GM21825 (cell line): Measurements from ENCODE around the gene RLF.
"Not testable (repeated sequence)": the region's sequence is repeated elsewhere in the genome, so short reads cannot be mapped to it uniquely, and the experiment has no call there.

ENCODE experiments used
- ATAC-seq: cut with Tn5 transposase; IDR thresholded peaks from one replicate; pipeline ENCODE4 v1.9.1; 2021; ENCODE audit warnings: mild to moderate bottlenecking, moderate library complexity; ENCODE audit not compliant: unreplicated experiment

RLF gene

GRCh38 chr1:40171036-40171435 lies 9.8 kb downstream of the RLF start:
- no peak for ATAC-seq

- ATAC-seq, result no peak
These were observed 13.6 kb downstream of the RLF start for GRCh38 chr1:40174788-40175187.

GRCh38 chr1:40176989-40177388 lies 15.8 kb downstream of the RLF start:
- ATAC-seq, result not testable (repeated sequence)

DNA sequence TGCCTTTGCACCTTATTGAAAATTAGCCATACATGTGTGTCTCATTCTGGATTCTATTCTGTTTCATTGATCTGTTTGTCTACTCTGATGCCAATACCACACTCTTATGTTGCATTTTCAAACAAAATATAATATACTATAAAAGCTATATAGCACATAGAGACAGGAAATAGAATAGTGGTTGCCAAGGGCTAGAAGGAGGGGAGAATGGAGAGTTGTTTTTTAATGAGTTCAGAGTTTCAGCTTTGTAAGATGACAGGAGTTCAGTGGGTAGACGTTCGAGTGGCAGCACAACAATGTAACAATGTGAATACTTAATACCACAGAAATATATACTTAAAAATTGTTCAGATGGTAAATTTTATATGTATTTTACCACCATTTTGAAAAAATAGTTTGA lies 17.0 kb downstream of the RLF start:
- ATAC-seq, result no peak

- ATAC-seq, result no peak
These were observed 18.4 kb downstream of the RLF start for GRCh38 chr1:40179496-40180089.

- ATAC-seq, result no peak
These were observed 22.0 kb downstream of the RLF start for GRCh38 chr1:40183055-40183710.

DNA sequence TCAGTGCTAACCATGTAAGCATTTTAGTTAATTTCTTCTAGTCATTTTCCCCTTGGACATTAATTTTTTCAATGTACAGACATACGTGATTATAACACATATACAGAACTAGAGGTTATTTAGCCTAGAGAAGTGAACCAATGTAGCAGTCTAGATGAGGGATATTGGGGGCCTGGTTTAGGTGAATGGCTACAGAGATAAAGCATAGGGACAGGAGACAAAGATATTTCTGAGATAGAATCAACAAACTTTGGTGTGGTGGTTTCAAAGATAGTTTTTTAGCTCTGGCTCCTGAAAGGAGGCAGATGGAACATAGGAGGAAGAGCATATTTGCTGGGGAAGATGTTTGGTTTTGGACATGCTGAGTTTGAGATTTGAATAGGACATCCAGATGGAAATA lies 23.0 kb downstream of the RLF start:
- no peak for ATAC-seq

DNA sequence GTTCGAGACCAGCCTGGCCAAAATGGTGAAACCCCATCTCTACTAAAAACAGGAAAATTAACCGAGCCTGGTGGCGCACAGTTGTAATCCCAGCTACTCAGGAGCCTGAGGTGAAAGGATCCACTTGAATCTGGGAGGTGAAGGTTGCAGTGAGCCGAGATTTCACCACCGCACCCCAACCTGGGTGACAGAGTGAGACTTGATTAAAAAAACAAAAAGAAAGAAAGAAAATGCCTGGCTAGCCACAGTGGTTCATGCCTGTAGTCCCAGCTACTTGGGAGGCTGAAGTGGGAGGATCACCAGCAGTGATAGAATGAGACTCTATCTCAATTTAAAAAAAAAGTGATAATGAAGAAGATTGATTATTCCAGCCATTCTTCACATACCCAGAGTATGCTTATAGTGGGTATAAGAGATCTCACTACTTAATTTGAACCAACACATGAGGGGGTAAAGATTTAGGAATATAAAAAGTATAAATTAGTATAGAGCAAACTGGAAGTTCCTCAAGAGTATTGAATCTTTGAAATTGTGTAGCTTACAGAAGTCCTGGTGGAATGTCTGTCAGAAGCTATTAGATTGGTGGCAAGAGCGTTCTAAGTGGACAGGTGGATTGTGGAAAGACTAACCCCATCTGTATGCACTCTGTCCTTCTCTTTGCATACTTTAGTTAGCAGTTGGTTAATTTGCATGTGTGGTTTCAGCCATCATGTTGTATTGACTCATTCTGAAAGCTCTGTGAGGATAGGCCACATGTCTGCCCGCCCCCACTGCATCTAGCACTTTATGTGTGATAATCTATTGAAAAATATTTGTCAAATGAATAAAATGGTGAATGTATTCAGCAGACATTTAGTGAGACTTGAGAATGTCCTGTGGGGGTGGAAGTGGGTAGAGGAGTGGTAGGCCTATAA lies 25.0 kb downstream of the RLF start:
- ATAC-seq, result peak; percentile 95

- no peak for ATAC-seq
These were observed 26.2 kb downstream of the RLF start for GRCh38 chr1:40187399-40187798.

DNA sequence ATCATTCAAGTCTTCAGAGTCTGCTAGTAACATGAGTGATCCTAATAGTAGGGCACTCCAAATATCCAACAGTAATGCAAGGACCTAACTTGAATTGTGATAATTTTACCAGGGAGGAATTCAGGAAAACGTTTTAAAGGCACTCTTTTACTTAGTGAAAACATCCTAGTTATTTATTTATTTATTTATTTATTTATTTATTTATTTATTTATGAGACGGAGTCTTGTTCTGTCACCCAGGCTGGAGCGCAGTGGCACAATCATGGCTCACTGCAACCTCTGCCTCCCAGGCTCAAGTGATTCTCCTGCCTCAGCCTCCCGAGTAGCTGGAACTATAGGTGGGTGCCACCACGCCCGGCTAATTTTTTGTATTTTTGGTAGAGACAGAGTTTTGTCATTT lies 33.5 kb downstream of the RLF start:
- not testable (repeated sequence) for ATAC-seq

DNA sequence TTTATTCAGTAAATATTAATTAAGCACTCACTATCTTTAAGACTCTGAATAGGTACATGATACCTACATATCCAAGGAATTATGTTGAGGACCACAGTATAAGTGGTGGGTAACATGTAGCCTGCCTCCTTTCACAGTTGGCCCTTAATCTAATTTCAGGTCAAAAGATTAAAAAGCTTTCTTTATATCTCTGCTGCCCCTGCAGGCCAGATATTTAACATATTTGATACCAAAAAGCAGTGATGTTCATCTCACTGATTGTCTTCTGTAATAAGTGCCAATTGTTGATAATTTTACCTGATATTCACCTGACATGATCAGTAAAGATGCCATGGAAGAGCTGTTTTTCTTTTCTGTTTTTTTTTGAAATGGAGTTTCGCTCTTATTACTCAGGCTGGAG lies 36.5 kb downstream of the RLF start:
- no peak for ATAC-seq

- ATAC-seq, result no peak
These were observed 37.9 kb downstream of the RLF start for GRCh38 chr1:40199126-40199525.

DNA sequence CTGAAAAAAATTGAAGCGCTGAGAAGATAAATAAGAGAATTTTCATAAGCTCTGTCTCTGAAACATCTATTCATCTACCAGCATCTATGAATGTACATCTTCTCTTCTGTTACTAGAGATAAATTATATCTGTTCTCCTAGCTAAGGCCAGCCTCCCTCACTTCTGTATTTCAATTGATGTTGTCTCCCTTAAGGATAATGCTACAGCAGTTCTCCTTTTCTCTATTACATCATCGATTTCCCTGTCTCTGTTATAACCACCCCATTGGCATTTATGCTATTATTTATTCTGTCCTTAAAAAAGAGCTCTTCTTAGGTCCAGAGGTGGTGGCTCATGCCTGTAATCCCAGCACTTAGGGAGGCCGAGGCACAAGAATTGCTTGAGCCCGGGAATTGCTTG lies 43.7 kb downstream of the RLF start:
- ATAC-seq, result no peak

DNA sequence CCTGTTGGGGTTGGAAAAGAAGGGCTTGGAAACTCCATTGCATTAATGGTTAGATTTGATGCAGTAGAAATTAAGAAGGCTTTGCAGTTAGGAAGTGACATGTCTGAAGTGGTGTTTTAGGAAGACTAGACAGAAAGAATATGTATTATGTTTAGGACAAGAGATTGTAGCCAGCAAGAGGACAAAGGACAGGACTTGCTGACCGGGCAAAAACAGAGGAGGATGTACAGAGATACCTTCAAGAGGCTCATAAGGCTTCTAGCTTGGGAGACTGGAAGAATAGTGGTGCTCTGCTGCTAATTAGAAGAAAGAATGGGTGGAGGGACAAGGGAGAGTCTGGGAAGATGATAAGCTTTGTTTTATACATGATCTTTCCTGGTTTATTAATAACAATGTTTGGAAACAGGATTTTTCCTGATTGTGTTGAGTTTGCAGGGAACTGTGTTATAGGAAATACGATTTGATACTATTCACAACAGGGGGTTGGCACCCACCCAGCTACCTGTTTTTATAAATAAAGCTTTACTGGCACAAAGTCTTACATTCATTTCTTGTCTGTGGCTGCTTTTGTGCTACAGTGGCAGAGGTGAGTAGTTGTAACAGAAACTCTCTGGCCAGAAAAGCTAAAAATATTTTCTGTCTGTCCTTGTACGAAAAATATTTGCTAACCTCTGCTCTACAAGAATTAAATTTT lies 49.5 kb downstream of the RLF start:
- ATAC-seq, result no peak

DNA sequence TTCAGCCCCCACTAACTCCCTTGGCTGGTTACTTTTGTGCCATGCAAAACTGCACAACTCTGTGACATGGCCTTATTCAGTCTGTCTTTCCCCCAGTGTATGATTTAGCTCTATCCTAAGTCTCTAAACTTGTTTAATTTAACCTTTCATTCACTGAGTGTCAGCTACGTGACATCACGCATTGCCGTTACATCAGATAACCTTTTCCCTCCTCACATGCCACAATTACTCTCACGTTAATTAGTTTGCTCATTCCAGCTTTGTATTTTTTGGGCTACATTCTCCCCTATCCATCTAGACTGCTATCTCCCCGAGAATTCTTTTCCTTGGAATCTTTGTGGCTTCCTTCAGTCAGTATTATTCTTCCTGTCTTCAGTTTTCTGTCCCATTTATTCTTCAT lies 57.1 kb downstream of the RLF start:
- ATAC-seq, result no peak

GRCh38 chr1:40221471-40221905 lies 60.3 kb downstream of the RLF start:
- ATAC-seq, result not testable (repeated sequence)

DNA sequence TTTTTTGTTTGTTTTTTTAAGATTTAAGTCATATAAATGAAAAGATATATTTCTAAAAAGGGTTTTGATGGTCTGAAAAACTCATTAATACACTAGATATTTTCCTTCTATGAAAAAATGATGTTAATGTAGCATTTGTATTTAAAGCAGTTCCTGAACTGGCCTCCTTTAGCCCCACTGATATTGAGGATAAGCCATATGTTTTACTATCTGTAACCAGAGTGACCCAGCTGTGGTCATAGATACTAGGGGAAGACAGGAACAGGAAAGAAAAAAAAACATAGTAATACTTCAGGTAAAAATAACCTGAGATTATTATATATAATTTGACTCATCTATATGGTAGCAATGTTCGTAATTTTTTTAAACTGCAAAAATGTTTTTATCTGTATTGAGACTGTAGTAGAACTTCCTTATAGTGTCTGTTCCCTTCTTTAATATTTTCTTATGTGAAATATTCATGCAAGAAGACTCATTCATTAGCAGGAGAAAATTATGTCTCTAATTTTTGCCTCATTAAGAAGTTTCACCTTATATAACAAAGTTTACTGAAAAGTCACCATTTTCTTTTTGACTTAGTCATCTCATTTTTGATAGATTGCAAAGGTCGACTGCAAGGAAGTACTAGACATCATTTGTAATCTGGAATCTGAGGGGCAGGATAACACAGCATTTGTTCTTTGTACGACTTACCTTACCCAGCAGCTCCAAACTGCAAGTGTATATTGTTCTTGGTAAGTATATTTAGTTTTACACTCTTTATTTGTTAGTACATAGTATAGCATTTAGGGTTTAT lies 61.0 kb downstream of the RLF start:
- ATAC-seq, result no peak

DNA sequence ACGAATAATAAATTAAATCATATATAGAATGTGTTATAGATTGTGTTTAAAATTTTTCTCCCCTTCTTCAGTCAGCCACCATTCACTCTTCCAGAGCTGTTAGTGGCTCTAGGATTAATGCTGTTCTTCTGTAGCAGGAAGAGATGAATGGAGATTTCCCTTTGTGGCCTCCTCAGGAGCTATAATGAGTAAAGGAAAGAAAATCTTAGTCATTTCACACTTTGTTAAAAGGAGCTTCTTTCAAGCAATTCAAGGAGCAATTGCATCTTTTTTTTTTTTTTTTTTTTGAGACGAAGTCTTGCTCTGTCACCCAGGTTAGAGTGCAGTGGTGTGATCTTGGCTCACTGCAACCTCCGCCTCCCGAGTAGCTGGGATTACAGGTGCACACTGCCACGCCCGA lies 62.9 kb downstream of the RLF start:
- no peak for ATAC-seq

DNA sequence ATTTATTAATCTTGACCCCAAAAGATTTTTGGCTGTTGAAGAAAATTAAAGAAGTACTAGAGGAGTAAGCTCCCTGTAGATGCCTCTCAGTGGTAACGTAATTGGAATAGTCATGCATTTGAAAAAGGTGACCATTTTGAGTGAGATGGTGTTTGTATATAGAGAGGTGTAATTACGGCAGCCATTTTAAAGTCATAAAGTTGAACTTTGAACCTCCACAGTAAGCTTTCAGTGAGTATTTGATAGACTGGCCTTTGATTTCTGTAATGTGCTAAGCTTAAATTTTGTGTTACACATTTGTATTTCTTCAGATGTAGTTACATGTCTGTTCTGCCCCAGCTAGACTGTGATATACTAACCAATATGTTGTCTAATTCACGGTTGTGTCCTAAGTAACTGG lies 65.0 kb downstream of the RLF start:
- no peak for ATAC-seq

DNA sequence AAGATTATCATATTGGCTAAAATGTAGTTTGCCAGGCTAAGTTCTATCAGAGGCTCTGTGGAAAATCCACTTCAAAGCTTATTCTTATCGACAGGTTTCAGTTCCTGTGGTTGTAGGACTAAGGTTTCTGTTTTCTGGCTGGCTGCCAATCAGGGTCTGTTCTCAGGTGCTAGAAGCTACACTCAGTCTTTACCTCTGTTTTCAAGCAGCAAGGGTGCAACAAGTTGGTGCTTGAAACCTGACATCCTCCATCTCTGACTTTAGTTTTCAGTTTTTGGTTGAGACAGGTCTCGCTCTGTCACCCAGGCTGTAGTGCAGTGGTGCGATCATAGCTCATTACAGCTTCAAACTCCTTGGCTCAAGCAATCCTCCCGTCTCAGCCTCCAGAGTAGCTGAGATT lies 71.3 kb downstream of the RLF start:
- peak; percentile 92 for ATAC-seq

DNA sequence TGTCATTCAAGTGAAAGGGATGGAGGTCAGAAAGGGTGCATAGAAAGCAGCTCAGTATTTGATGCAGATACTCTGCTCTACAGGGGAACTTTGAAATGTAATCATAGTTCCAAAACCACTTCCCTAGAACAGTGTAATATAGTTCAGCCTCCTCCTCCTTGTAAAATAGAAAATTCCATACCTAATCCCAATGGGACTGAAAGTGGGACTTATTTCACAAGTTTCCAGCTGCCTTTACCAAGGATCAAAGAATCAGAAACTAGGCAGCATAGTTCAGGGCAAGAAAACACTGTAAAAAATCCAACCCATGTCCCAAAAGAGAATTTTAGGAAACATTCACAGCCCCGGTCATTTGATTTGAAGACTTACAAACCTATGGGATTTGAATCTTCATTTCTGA lies 78.4 kb downstream of the RLF start:
- no peak for ATAC-seq
